ENCODE results near the gene RNF227. TPM values are rescaled to one million over a fixed set of nuclear protein-coding genes. Genes with fewer than 3 reads are reported as not detected.

Gene RNF227
- total RNA-seq, 1 experiment from 2014 or later = 1.1 TPM

GRCh38 chr17:7903154-7904103 lies 12.7 kb downstream of the RNF227 start:
- peaks cover 99% of the 10 kb centered on the region for H3K36me3 ChIP-seq (ENCODE audit: insufficient read depth, low read length, poor library complexity, severe bottlenecking)
- H3K4me1 ChIP-seq (ENCODE audit: insufficient read depth, low read length, poor library complexity, severe bottlenecking) = no peaks in the 10 kb centered on the region
- no peak for DNase-seq (ENCODE audit: low spot score)
- no peaks in the 10 kb centered on the region for H3K9me3 ChIP-seq (ENCODE audit: low read depth, low read length, poor library complexity, severe bottlenecking)
- no peak overlapping the region for H3K27ac ChIP-seq (ENCODE audit: low read depth, low read length, poor library complexity, severe bottlenecking)
- H3K4me3 ChIP-seq (ENCODE audit: low read depth, low read length, poor library complexity, severe bottlenecking) = no peak overlapping the region
- H3K27me3 ChIP-seq (replicated peaks; ENCODE audit: insufficient read depth, low read depth, low read length, poor library complexity) = no peaks in the 10 kb centered on the region
- ChIA-PET POLR2A (ENCODE audit: low non-redundant PET) (no interaction called here), CTCF (interaction anchor here (0.6 kb wide), 1 partner anchor 80 kb away, joined by 3 read pairs; no protein-coding TSS in a partner anchor)
- intact Hi-C loops (cut with micrococcal nuclease; ENCODE audit: unreplicated experiment) = no loop called here
- TSS peak; percentile 29 for BruUV-seq (replicated peaks)
- no peak for TF ChIP-seq CTCF (conservative IDR thresholded peaks at IDR 0.05; ENCODE audit: low read depth, low read length)
- no peak for TF ChIP-seq EZH2 (IDR thresholded peaks at IDR 0.05; ENCODE audit: borderline replicate concordance, low read depth, low read length, poor library complexity, severe bottlenecking)

GRCh38 chr17:7897773-7898172 lies 18.3 kb downstream of the RNF227 start:
- no peak overlapping the region for H3K27ac ChIP-seq (ENCODE audit: low read depth, low read length, poor library complexity, severe bottlenecking)
- H3K9me3 ChIP-seq (ENCODE audit: low read depth, low read length, poor library complexity, severe bottlenecking) = no peaks in the 10 kb centered on the region
- H3K4me3 ChIP-seq (ENCODE audit: low read depth, low read length, poor library complexity, severe bottlenecking) = no peak overlapping the region
- intact Hi-C loops (cut with micrococcal nuclease; ENCODE audit: unreplicated experiment) = loop anchor here (5.0 kb wide), 1 partner anchor 35 kb away; no protein-coding TSS in a partner anchor
- ChIA-PET POLR2A (ENCODE audit: low non-redundant PET) (no interaction called here), CTCF (interaction anchor here (0.5 to 0.6 kb wide), 2 partner anchors 32 to 83 kb away, joined by 3 to 4 read pairs; no protein-coding TSS in a partner anchor)
- H3K27me3 ChIP-seq (replicated peaks; ENCODE audit: insufficient read depth, low read depth, low read length, poor library complexity) = no peaks in the 10 kb centered on the region
- BruUV-seq (replicated peaks) = no TSS peak
- H3K36me3 ChIP-seq (ENCODE audit: insufficient read depth, low read length, poor library complexity, severe bottlenecking) = peaks cover 94% of the 10 kb centered on the region
- H3K4me1 ChIP-seq (ENCODE audit: insufficient read depth, low read length, poor library complexity, severe bottlenecking) = no peaks in the 10 kb centered on the region
- peak; percentile 60 for DNase-seq (ENCODE audit: low spot score)
- TF ChIP-seq CTCF (conservative IDR thresholded peaks at IDR 0.05; ENCODE audit: low read depth, low read length) (peak; percentile 55), EZH2 (IDR thresholded peaks at IDR 0.05; ENCODE audit: borderline replicate concordance, low read depth, low read length, poor library complexity, severe bottlenecking) (no peak)

GRCh38 chr17:7897090-7897489 lies 19.0 kb downstream of the RNF227 start:
- DNase-seq (ENCODE audit: low spot score) = no peak
- no peak for TF ChIP-seq EZH2 (IDR thresholded peaks at IDR 0.05; ENCODE audit: borderline replicate concordance, low read depth, low read length, poor library complexity, severe bottlenecking)
- no peak for TF ChIP-seq CTCF (conservative IDR thresholded peaks at IDR 0.05; ENCODE audit: low read depth, low read length)
- Histone ChIP-seq H3K4me1 (ENCODE audit: insufficient read depth, low read length, poor library complexity, severe bottlenecking) (no peaks in the 10 kb centered on the region), H3K36me3 (ENCODE audit: insufficient read depth, low read length, poor library complexity, severe bottlenecking) (peaks cover 94% of the 10 kb centered on the region), H3K27ac (ENCODE audit: low read depth, low read length, poor library complexity, severe bottlenecking) (no peak overlapping the region), H3K27me3 (replicated peaks; ENCODE audit: insufficient read depth, low read depth, low read length, poor library complexity) (no peaks in the 10 kb centered on the region), H3K4me3 (ENCODE audit: low read depth, low read length, poor library complexity, severe bottlenecking) (no peak overlapping the region), H3K9me3 (ENCODE audit: low read depth, low read length, poor library complexity, severe bottlenecking) (no peaks in the 10 kb centered on the region)
- CTCF ChIA-PET = interaction anchor here (0.7 kb wide), 1 partner anchor 93 kb away, joined by 3 read pairs; no protein-coding TSS in a partner anchor
- POLR2A ChIA-PET (ENCODE audit: low non-redundant PET) = no interaction called here
- BruUV-seq (replicated peaks) = no TSS peak
- intact Hi-C loops (cut with micrococcal nuclease; ENCODE audit: unreplicated experiment) = loop anchor here (5.0 kb wide), 1 partner anchor 35 kb away; no protein-coding TSS in a partner anchor

Data from A673 (cell line).